ENCODE data around the gene RNF207. TPM values are rescaled to one million over a fixed set of nuclear protein-coding genes. Genes with fewer than 3 reads are reported as not detected.
A peak's percentile ranks its signal among the peaks of the same experiment; 100 is the strongest.

RNF207 gene
- total RNA-seq, 4 donors from 2014 or later = 56.9 to 153 (median 118) TPM

- no peak for DNase-seq
- Histone ChIP-seq H3K27ac (no peak overlapping the region), H3K36me3 (peaks cover 0 to 21% (median 0%) of the 10 kb centered on the region in 3 donors), H3K4me3 (no peak overlapping the region), H3K27me3 (no peaks in the 10 kb centered on the region), H3K9me3 (no peaks in the 10 kb centered on the region), H3K4me1 (peaks cover 2 to 23% (median 11%) of the 10 kb centered on the region in 4 donors)
- TF ChIP-seq CTCF (IDR thresholded peaks at IDR 0.05) (no peak), POLR2A (IDR thresholded peaks at IDR 0.05) (no peak)
Observed at GRCh38 chr1:6257541-6258069, 51.7 kb downstream of the RNF207 start.

GRCh38 chr1:6258675-6259074 lies 52.8 kb downstream of the RNF207 start:
- H3K36me3 ChIP-seq = peaks cover 0 to 10% (median 0%) of the 10 kb centered on the region in 3 donors
- H3K27ac ChIP-seq = peak overlapping the region in 3 of 4 donors; percentile 78 to 93 (median 89)
- H3K4me3 ChIP-seq = peak overlapping the region in 1 of 4 donors; percentile 100
- DNase-seq = peak in 2 of 3 donors; percentile 78 to 81
- TF ChIP-seq CTCF (IDR thresholded peaks at IDR 0.05) = no peak
- no peak for TF ChIP-seq POLR2A (IDR thresholded peaks at IDR 0.05)
- H3K4me1 ChIP-seq = peaks cover 2 to 23% (median 11%) of the 10 kb centered on the region in 4 donors
- no peaks in the 10 kb centered on the region for H3K27me3 ChIP-seq
- no peaks in the 10 kb centered on the region for H3K9me3 ChIP-seq

- TF ChIP-seq POLR2A (IDR thresholded peaks at IDR 0.05) (peak; percentile 36 to 78), CTCF (IDR thresholded peaks at IDR 0.05) (peak in 3 of 6 experiments; percentile 37 to 41 (median 40))
- DNase-seq = peak; percentile 71 to 95 (median 94)
- Histone ChIP-seq H3K4me3 (peak overlapping the region; percentile 62 to 100 (median 76)), H3K4me1 (peaks cover 2 to 23% (median 11%) of the 10 kb centered on the region in 4 donors), H3K27ac (peak overlapping the region; percentile 64 to 93 (median 84)), H3K9me3 (no peaks in the 10 kb centered on the region), H3K36me3 (no peaks in the 10 kb centered on the region), H3K27me3 (no peaks in the 10 kb centered on the region)
Observed at GRCh38 chr1:6259491-6260362, 53.8 kb downstream of the RNF207 start.

GRCh38 chr1:6260433-6260934 lies 54.6 kb downstream of the RNF207 start:
- TF ChIP-seq CTCF (IDR thresholded peaks at IDR 0.05) (no peak), POLR2A (IDR thresholded peaks at IDR 0.05) (no peak)
- Histone ChIP-seq H3K4me3 (peak overlapping the region; percentile 62 to 100 (median 76)), H3K27me3 (no peaks in the 10 kb centered on the region), H3K36me3 (no peaks in the 10 kb centered on the region), H3K4me1 (peaks cover 2 to 23% (median 11%) of the 10 kb centered on the region in 4 donors), H3K27ac (peak overlapping the region; percentile 64 to 93 (median 84)), H3K9me3 (no peaks in the 10 kb centered on the region)
- DNase-seq = no peak

- peak; percentile 3 to 50 for TF ChIP-seq POLR2A (IDR thresholded peaks at IDR 0.05)
- no peak for TF ChIP-seq CTCF (IDR thresholded peaks at IDR 0.05)
- H3K27me3 ChIP-seq = no peaks in the 10 kb centered on the region
- DNase-seq = peak; percentile 21 to 82 (median 73)
- H3K4me3 ChIP-seq = peak within 1 kb of the TSS; percentile 62 to 100 (median 76)
- no peaks in the 10 kb centered on the region for H3K9me3 ChIP-seq
- H3K27ac ChIP-seq = peak within 1 kb of the TSS; percentile 64 to 93 (median 84)
- no peaks in the 10 kb centered on the region for H3K36me3 ChIP-seq
- peaks cover 2 to 23% (median 11%) of the 10 kb centered on the region in 4 donors for H3K4me1 ChIP-seq
Observed at GRCh38 chr1:6260961-6261614, 55.2 kb downstream of the RNF207 start, which contains the start of gene GPR153. TSS of gene GPR153 (minus strand) at chr1:6261098. CDS start at chr1:6254905, 6,193 bp downstream.
